ENCODE results near the gene CCT6B. TPM values are rescaled to one million over a fixed set of nuclear protein-coding genes. Genes with fewer than 3 reads are reported as not detected.

The CCT6B gene
- total and polyA plus RNA-seq, 5 experiments from 2014 or later: 0.35 to 4.0 (median 2.4) TPM

Other genes starting within 250 kb of the CCT6B start
- gene ZNF830, start 80 bp upstream of the CCT6B start, total RNA-seq: 10 to 100 TPM; 48.0 to 55.6 TPM
- gene ZNF830, start 80 bp upstream of the CCT6B start, polyA plus RNA-seq: 10 to 100 TPM; 17.4 to 27.6 (median 18.7) TPM
- 10 to 100 TPM; 49.8 to 51.7 TPM for gene LIG3, start 19.1 kb upstream of the CCT6B start, total RNA-seq
- 10 to 100 TPM; 12.2 to 15.2 (median 13.1) TPM for gene LIG3, start 19.1 kb upstream of the CCT6B start, polyA plus RNA-seq
- gene RFFL, start 102.2 kb upstream of the CCT6B start, total RNA-seq: 10 to 100 TPM; 69.1 to 70.1 TPM
- gene RFFL, start 102.2 kb upstream of the CCT6B start, polyA plus RNA-seq: 10 to 100 TPM; 30.8 to 39.7 (median 31.9) TPM
- gene RAD51D, start 158.4 kb upstream of the CCT6B start, total RNA-seq: 10 to 100 TPM; 23.5 to 28.7 TPM
- 10 to 100 TPM in 1 of 3 donors, 1 to 10 TPM in 2; 6.5 to 13.6 (median 8.4) TPM for gene RAD51D, start 158.4 kb upstream of the CCT6B start, polyA plus RNA-seq
- gene FNDC8, start 160.2 kb upstream of the CCT6B start, total RNA-seq: not detected
- not detected for gene FNDC8, start 160.2 kb upstream of the CCT6B start, polyA plus RNA-seq
- gene NLE1, start 180.8 kb upstream of the CCT6B start, total RNA-seq: 10 to 100 TPM; 16.7 to 21.7 TPM
- gene NLE1, start 180.8 kb upstream of the CCT6B start, polyA plus RNA-seq: 1 to 10 TPM; 4.6 to 6.4 (median 5.3) TPM
- under 1 TPM; 0.36 TPM for gene UNC45B, start 186.4 kb upstream of the CCT6B start, total RNA-seq
- under 1 TPM; 0.15 to 0.59 (median 0.28) TPM for gene UNC45B, start 186.4 kb upstream of the CCT6B start, polyA plus RNA-seq
- under 1 TPM in 1 of 2 experiments, not detected in 1; 0.33 TPM for gene SLC35G3, start 232.9 kb upstream of the CCT6B start, total RNA-seq
- gene SLC35G3, start 232.9 kb upstream of the CCT6B start, polyA plus RNA-seq: under 1 TPM; 0.15 to 0.47 (median 0.18) TPM